HG03575 (cell line): ENCODE results near the gene TLX3.
"Not testable (repeated sequence)": the region's sequence is repeated elsewhere in the genome, so short reads cannot be mapped to it uniquely, and the experiment has no call there.

Experiments used
- ATAC-seq: cut with Tn5 transposase; IDR thresholded peaks from one replicate; pipeline ENCODE4 v1.9.1; 2021; ENCODE audit not compliant: unreplicated experiment, insufficient number of reproducible peaks, low FRiP score; ENCODE audit errors: extremely low read depth

The TLX3 gene

GRCh38 chr5:171308453-171309275 lies at the start of gene TLX3:
TLX3 (plus strand) TSS chr5:171309248; CDS start chr5:171309366, 118 bp downstream.
- no peak for ATAC-seq

GRCh38 chr5:171261361-171261760 lies 47.7 kb upstream of the TLX3 start:
- no peak for ATAC-seq

GRCh38 chr5:171261904-171262303 lies 47.1 kb upstream of the TLX3 start:
- no peak for ATAC-seq

GRCh38 chr5:171263181-171263580 lies 45.9 kb upstream of the TLX3 start:
- ATAC-seq: no peak

GRCh38 chr5:171264843-171265242 lies 44.2 kb upstream of the TLX3 start:
- no peak for ATAC-seq

DNA sequence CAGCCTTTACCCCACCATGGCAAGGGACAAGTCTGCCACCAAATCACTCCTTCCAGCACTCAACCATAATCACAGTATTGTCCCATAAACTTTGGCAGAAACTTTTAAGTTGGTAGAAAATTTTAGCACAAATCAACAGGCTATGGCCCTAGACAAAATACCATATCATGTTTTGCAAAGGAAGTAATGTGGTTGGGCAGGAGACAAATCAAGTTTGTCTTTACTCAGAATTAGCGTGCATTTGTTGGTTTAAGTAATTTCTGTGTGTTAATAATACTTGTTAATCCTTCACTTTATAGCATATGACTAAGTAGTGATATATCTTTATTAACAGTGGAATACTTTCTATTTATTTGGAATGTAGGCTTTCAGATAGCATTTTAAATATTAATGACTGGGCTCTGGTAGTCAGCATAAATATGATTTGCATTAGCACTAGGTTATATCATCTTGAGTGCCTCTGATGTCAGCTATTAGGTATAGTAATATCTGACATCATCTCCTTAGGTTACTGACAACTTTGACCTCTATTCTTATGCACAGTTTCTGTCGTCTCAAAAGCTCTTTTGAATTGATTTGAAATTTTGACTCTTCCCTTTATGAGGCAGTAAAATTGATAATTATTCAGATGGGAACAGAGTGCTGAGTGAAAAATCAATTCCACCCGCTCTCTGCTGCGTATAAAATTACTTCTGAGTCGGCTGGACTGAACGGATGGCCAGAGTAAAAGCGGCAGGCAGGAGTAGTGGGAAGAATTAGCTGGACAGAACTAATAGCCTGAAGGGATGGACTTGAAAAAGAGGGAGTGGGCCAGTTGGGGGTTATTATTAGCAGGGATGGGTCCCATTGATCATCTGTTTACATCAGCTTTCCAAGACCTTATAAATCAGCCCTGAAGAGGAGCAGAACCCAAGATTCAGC lies 40.1 kb upstream of the TLX3 start:
- no peak for ATAC-seq

- ATAC-seq: no peak
These were observed 39.3 kb upstream of the TLX3 start for GRCh38 chr5:171269717-171270116.

- ATAC-seq: no peak
These were observed 38.9 kb upstream of the TLX3 start for GRCh38 chr5:171270136-171270535.

DNA sequence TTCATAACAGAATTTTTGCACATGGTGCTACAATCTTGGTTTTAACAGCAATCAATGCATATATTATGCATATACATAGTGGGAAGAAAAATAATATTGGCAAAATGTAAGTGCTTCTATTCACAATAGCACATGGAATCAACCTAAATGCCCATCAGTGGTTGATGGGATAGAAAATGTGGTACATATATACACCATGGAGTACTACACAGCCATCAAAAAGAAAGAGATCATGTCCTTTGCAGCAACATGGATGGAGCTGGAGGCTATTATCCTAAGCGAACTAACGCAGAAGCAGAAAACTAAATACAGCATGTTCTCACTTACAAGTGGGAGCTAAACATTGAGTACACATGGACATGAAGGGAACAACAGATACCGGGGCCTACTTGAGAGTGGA lies 37.2 kb upstream of the TLX3 start:
- ATAC-seq: no peak

GRCh38 chr5:171272996-171273970 lies 35.8 kb upstream of the TLX3 start:
- no peak for ATAC-seq

DNA sequence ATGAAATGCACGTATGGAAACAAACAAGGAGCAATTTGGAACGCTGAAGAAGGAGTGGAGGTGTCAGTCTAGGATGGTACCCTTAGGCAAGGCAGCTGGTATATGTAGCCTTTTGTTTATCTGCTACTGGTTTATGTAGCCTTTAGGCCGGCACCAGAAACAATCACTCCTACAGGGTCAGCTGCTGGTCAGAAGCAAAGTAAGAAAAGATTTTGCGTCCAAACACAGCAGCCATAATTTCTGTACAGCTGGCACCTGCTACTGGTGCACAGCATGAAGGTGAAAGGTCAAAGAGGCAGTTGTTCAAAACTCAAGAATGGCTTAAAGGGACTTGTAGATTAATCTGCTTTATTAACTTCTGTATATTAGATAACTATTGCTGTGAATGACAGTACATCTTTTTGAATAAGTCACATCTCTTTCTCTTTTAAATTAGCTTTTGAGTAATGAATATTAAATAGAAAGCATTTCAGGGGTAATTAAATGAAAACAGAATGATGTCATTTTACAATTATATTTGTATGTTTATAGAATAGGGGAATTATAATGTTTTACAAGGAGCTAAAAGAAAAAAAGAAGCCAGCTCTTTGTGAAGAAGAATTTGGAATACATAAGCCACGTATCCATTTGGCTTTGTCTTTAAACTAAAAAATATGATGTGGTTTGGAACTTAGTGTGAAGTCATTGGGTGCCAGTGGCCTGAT lies 33.1 kb upstream of the TLX3 start:
- no peak for ATAC-seq

GRCh38 chr5:171283753-171284152 lies 25.3 kb upstream of the TLX3 start:
- ATAC-seq: no peak

DNA sequence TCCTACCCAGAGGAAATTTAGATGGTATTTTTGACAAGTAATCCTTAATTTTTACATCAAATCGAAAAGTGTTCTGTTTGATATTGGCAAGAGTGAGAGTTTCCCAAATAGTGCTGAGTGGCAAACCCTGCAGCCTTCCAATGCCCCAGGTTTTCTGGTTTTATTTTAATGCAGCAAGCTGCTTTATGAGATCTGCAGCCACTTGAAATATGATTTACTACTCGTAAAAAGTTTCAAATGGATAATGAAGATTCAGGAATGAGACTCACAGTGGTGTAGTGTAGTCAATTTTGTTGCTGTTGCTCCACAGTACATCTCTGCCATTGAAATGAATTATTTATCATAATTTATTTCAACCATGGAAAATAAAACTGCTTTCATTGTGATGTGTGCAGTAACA lies 23.6 kb upstream of the TLX3 start:
- no peak for ATAC-seq

DNA sequence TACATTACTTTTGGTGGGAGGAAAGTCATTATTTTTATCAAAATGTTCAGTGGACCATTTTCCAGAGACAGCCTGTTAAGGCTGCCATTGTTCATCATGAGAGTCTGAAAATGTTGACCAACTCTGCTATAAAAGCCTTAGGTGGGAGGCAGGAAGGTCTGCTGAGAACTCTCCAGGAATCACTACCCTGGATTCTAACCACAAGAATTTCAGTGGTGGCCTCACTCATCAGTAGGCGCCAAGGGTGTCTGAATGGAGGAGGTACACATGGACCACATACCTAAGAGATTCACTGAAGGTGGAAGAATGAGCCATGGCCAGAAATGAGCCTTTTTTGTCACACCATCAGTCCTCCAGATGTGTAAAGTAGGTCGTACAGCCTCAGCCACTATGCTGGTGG lies 21.0 kb upstream of the TLX3 start:
- ATAC-seq: no peak

- no peak for ATAC-seq
These were observed 17.7 kb upstream of the TLX3 start for GRCh38 chr5:171291371-171291770.

DNA sequence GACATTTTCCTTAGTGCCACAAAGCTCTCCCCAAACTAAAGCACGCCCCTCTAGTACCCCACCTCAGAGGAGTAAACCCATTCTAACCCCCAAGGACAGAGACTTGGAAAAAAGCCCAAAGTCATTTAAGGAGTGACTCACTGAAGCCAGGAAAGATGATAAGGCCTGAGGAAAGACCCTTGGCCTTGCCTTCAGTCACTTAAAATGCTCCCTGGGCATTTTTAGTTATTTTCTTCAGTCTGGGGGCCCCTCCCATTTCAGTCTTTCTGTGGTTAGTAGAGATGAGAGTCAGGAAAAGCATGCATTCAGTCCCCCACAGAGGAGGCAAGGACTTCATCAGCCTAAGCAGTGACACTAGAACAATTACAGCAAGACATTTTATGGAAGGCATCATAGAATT lies 13.7 kb upstream of the TLX3 start:
- no peak for ATAC-seq

- no peak for ATAC-seq
These were observed 13.2 kb upstream of the TLX3 start for GRCh38 chr5:171295801-171296200.

DNA sequence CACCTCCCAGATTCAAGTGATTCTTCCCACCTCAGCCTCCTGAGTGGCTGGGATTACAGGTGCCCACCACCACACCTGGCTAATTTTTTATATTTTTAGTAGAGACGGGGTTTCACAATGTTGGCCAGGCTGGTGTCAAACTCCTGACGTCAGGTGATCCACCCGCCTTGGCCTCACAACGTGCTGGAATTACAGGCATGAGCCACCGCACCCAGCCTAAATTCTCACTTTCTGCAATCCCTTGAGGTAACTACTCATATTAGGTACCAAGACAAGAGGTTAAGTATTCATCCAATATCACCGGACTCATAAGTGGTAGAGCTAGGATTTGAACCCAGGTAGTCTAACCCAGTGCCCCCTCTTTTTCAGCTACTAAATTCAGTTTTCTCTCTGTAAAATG lies 11.1 kb upstream of the TLX3 start:
- ATAC-seq: not testable (repeated sequence)
